Epithelial cell of proximal tubule (primary cell): ENCODE results near the gene PRDM16. TPM values are rescaled to one million over a fixed set of nuclear protein-coding genes. Genes with fewer than 3 reads are reported as not detected.

Experiments used
- DNase-seq: peaks from one replicate; pipeline ENCODE4 v3.0.0-alpha.2; 2011; ENCODE audit warnings: low read depth
- H3K4me3 ChIP-seq: 2 replicates; pipeline ENCODE4 v1.5.1; 2011; ENCODE audit warnings: low read depth, mild to moderate bottlenecking, low read length
- CTCF ChIP-seq: conservative IDR thresholded peaks from 2 replicates; pipeline ENCODE4 v1.5.1; 2012; ENCODE audit warnings: low read depth, mild to moderate bottlenecking, low read length
- total RNA-seq: library from RNA; depleted of rRNA; stranded (reverse); fragments of >200 nt; gene quantifications from 2 replicates; pipeline ENCODE4 v1.2.3, GENCODE V29; 2015

The PRDM16 gene
- total RNA-seq, 1 donor from 2014 or later = 0.06 TPM

DNA sequence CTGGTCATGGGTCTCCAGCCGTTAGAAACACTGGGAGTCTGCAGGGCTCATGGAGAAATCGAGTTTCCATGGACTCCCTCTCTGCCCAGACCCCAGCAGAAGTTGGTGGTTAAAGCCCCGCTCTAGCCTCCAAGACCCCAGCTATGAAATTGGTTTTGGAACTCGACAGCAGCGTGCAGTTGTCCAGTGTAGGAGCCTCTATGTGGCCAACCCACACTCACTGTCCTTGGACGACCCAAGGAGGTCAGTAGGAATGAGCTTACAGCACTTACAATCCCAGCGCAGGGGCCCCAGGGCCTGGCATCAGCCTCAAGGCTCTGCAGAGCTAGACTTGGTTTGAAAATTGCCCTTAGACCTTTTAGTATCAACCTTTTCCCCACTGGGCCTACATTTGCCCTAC, 3.2 kb upstream of the PRDM16 start:
- no peak for DNase-seq
- no peak for TF ChIP-seq CTCF
- no peak overlapping the region for H3K4me3 ChIP-seq

DNA sequence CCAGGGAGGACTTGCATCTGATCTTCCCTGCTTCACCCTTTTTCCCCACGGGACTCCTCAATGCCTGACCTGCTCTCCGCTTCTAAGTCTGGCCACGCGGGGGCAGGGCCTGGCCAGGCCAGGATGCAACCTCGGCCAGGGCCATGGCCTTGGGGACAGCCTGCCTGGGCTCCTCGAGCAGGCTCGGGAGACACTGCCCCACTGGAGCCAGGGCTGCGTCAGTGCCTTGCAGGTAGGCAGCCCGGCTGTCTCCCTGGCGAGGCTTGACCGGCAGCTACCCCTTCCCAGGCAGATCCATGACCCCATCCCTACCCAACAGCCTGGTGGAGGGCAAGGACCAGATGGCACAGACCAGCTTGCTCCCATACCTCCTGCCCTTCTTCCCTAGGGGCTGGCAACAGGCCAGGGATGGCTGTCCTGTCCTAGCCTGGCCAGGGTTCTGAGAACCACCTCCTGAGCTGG, 2.7 kb upstream of the PRDM16 start:
- H3K4me3 ChIP-seq = no peak overlapping the region
- no peak for DNase-seq
- TF ChIP-seq CTCF = peak; percentile 59

DNA sequence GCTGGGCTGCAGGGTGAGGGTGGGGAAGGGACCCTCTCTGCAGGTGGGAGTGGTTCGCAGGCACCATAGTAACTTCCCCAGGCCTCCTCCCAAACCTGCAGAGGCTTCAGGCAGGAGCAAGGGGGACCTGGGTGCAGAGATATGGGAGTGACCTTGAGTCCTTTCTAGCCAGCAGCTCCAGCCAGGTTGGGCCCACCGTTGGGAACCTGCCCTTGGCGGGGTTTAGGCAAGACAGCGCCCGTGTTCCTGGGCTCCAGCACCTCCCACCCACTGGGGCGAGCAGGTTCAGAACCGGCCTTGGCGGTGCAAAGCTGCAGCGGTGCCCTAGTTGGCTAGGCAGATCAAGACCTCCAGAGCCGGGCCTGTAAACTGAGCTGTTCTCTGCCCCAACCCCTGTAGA, 2.2 kb upstream of the PRDM16 start:
- H3K4me3 ChIP-seq = no peak overlapping the region
- DNase-seq = no peak
- TF ChIP-seq CTCF = no peak

DNA sequence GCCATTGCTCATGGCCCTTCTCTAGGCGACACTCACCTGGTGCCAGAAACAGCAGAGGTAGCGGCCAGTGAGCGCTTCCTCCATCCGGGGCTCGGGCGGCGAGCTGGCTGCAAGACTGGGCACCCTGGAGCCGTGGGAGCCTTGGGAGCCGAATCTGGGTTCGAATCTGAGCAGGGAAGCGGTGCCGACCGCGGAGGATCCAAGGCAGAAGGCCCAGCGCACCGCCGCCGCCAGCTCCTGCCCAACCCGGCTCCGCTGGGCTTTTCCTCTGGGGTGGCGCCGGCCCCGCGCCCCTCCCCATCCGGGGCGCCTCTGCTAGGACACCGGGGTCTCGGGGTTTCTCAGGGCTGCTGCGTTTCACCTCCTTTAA, 1.7 kb upstream of the PRDM16 start:
- TF ChIP-seq CTCF = no peak
- DNase-seq = no peak
- H3K4me3 ChIP-seq = no peak overlapping the region

GRCh38 chr1:3067671-3068563, 1.1 kb upstream of the PRDM16 start:
- H3K4me3 ChIP-seq = no peak overlapping the region
- no peak for TF ChIP-seq CTCF
- no peak for DNase-seq

DNA sequence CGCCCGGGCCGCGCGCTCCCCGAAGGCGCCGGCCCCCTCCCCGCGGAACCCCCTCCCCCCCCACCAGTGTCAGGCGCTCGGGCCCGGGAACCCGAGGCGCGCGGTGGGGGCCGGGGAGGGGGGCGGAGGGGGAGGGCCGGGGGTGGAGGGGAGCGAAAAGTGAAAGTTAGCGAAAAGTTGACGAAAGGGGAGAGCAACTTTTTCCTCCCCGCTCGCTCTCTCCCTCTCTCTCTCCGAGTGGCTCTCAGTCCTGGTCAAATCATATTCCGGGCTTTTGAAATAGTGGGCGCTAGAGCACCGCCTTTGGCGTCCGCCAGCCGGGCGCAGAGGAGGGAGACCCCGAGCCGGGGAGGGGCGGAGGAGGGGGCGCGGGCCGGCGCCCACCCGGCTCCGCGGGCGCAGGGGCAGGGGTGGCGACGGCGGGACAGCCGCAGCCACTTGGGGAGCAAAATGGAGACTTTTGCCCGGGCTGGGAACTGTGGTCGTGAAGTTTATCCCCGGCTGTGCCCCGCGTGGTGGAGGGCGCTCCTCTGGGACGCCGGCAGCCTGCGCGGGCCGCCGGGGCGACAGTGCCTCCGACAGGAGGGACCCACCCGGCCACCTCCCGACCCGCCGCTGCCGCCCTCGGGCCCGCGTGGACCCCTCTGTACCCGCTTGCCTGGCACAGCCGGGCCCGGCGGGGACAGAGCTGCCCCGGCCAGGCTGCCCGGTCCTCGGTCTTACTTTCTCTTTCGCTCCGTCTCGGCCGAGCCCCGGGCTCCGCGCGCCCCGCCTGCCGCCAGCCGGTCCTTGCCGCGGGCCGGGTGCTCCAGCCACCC, 697 bp downstream of the PRDM16 start:
- H3K4me3 ChIP-seq = peak overlapping the region; percentile 50
- no peak for DNase-seq
- no peak for TF ChIP-seq CTCF
